H9 (cell line): ENCODE results near the gene ERAL1. TPM values are rescaled to one million over a fixed set of nuclear protein-coding genes. Genes with fewer than 3 reads are reported as not detected.

Experiments used
- DNase-seq: peaks from one replicate; pipeline ENCODE4 v3.0.0-alpha.2; 2017
- H2AFZ ChIP-seq: one replicate; pipeline ENCODE4 v1.6.1; 2013; ENCODE audit warnings: mild to moderate bottlenecking, low read length, control low read depth, moderate library complexity
- H2AK5ac ChIP-seq: 2 replicates; pipeline ENCODE4 v1.6.1; 2013; ENCODE audit warnings: low read length, control low read depth, mixed read lengths; ENCODE audit not compliant: insufficient read length
- H2BK120ac ChIP-seq: one replicate; pipeline ENCODE4 v1.6.1; 2013; ENCODE audit warnings: low read depth, mild to moderate bottlenecking, low read length, control low read depth, inconsistent platforms; ENCODE audit not compliant: poor library complexity, severe bottlenecking
- H2BK12ac ChIP-seq: 2 replicates; pipeline ENCODE4 v1.6.1; 2013; ENCODE audit warnings: low read length, control low read depth, mixed read lengths, low read depth; ENCODE audit not compliant: insufficient read length
- H2BK15ac ChIP-seq: 2 replicates; pipeline ENCODE4 v1.6.1; 2013; ENCODE audit warnings: low read depth, low read length, control low read depth
- H2BK20ac ChIP-seq: one replicate; pipeline ENCODE4 v1.6.1; 2013; ENCODE audit warnings: low read depth, mild to moderate bottlenecking, low read length, control low read depth, inconsistent platforms; ENCODE audit not compliant: poor library complexity, severe bottlenecking
- H2BK5ac ChIP-seq: 2 replicates; pipeline ENCODE4 v1.6.1; 2013; ENCODE audit warnings: low read length, control low read depth, mixed read lengths; ENCODE audit not compliant: insufficient read length
- H3K14ac ChIP-seq: 2 replicates; pipeline ENCODE4 v1.6.1; 2013; ENCODE audit warnings: low read length, control low read depth; ENCODE audit not compliant: insufficient read depth
- H3K18ac ChIP-seq: 2 replicates; pipeline ENCODE4 v1.6.1; 2013; ENCODE audit warnings: low read depth, mild to moderate bottlenecking, mixed read lengths, low read length, control low read depth; ENCODE audit not compliant: insufficient read length
- H3K23ac ChIP-seq: 2 replicates; pipeline ENCODE4 v1.6.1; 2013; ENCODE audit warnings: low read length, control low read depth, mixed read lengths, low read depth; ENCODE audit not compliant: insufficient read length
- H3K23me2 ChIP-seq: 2 replicates; pipeline ENCODE4 v1.6.1; 2013; ENCODE audit warnings: low read depth, mild to moderate bottlenecking, mixed read lengths, low read length, control low read depth; ENCODE audit not compliant: insufficient read length, poor library complexity, severe bottlenecking
- H3K27ac ChIP-seq: 2 replicates; pipeline ENCODE4 v1.5.1; 2013; ENCODE audit warnings: low read length, control low read depth, mixed read lengths, low read depth; ENCODE audit not compliant: insufficient read length
- H3K27me3 ChIP-seq: 2 replicates; pipeline ENCODE4 v1.6.1; 2013; ENCODE audit warnings: low read length, control low read depth, inconsistent platforms; ENCODE audit not compliant: insufficient read depth
- H3K4ac ChIP-seq: 2 replicates; pipeline ENCODE4 v1.6.1; 2013; ENCODE audit warnings: low read depth, mild to moderate bottlenecking, control low read depth, inconsistent platforms, low read length, moderate library complexity
- H3K4me1 ChIP-seq: 2 replicates; pipeline ENCODE4 v1.6.1; 2013; ENCODE audit warnings: low read length, control low read depth, inconsistent platforms; ENCODE audit not compliant: insufficient read depth
- H3K4me2 ChIP-seq: 2 replicates; pipeline ENCODE4 v1.6.1; 2013; ENCODE audit warnings: low read length, control low read depth, mixed read lengths; ENCODE audit not compliant: insufficient read length, insufficient read depth
- H3K56ac ChIP-seq: 2 replicates; pipeline ENCODE4 v1.6.1; 2013; ENCODE audit warnings: low read depth, mild to moderate bottlenecking, mixed read lengths, low read length, control low read depth; ENCODE audit not compliant: insufficient read length
- H3K79me1 ChIP-seq: 2 replicates; pipeline ENCODE4 v1.6.1; 2013; ENCODE audit warnings: low read depth, mild to moderate bottlenecking, moderate library complexity, low read length, control low read depth, inconsistent platforms; ENCODE audit not compliant: insufficient read depth, poor library complexity, severe bottlenecking
- H3K79me2 ChIP-seq: 2 replicates; pipeline ENCODE4 v1.6.1; 2013; ENCODE audit warnings: low read length, control low read depth, inconsistent platforms; ENCODE audit not compliant: insufficient read depth
- H3K9ac ChIP-seq: 2 replicates; pipeline ENCODE4 v1.6.1; 2013; ENCODE audit warnings: low read length, control low read depth, mixed read lengths; ENCODE audit not compliant: insufficient read length; ENCODE audit errors: extremely low read depth
- H3K9me3 ChIP-seq: one replicate; pipeline ENCODE4 v1.6.1; 2013; ENCODE audit warnings: low read depth, low read length, inconsistent platforms; ENCODE audit not compliant: control insufficient read depth
- H3T11ph ChIP-seq: one replicate; pipeline ENCODE4 v1.6.1; 2013; ENCODE audit warnings: mild to moderate bottlenecking, low read length, control low read depth, inconsistent platforms
- H4K20me1 ChIP-seq: one replicate; pipeline ENCODE4 v1.6.1; 2013; ENCODE audit not compliant: control insufficient read depth, insufficient read length, insufficient read depth
- H4K5ac ChIP-seq: 2 replicates; pipeline ENCODE4 v1.6.1; 2013; ENCODE audit warnings: low read depth, mild to moderate bottlenecking, mixed read lengths, low read length, control low read depth; ENCODE audit not compliant: insufficient read length
- H4K8ac ChIP-seq: replicated peaks from 2 replicates; pipeline ENCODE4 v1.6.1; 2013; ENCODE audit warnings: low read length, control low read depth, mixed read lengths, low read depth; ENCODE audit not compliant: insufficient read length
- H4K91ac ChIP-seq: 2 replicates; pipeline ENCODE4 v1.6.1; 2013; ENCODE audit warnings: low read depth, mild to moderate bottlenecking, moderate library complexity, mixed read lengths, low read length, control low read depth; ENCODE audit not compliant: insufficient read length
- H3K27ac Mint-ChIP-seq, 3 experiments: 2 replicates in 2 of 3; 3 replicates in 1 of 3; pipeline ENCODE4 v1.8.0; 2020 to 2021; ENCODE audit warnings: mixed read lengths in 3 of 3, mild to moderate bottlenecking in 1 of 3, moderate library complexity in 1 of 3
- H3K27me3 Mint-ChIP-seq: 2 replicates; pipeline ENCODE4 v1.8.0; 2021; ENCODE audit warnings: low read depth, mild to moderate bottlenecking, moderate library complexity, mixed read lengths
- H3K36me3 Mint-ChIP-seq, 3 experiments: 2 replicates in 2 of 3; 3 replicates in 1 of 3; pipeline ENCODE4 v1.8.0; 2020 to 2021; ENCODE audit warnings: low read depth in 3 of 3, mixed read lengths in 3 of 3; ENCODE audit not compliant: insufficient read depth in 1 of 3
- H3K4me1 Mint-ChIP-seq, 2 experiments: 2 replicates each; pipeline ENCODE4 v1.8.0; 2020; ENCODE audit warnings: mixed read lengths in 2 of 2
- H3K4me3 Mint-ChIP-seq, 2 experiments: 2 replicates in 1 of 2; 3 replicates in 1 of 2; pipeline ENCODE4 v1.8.0; 2020 to 2021; ENCODE audit warnings: mild to moderate bottlenecking in 2 of 2, mixed read lengths in 2 of 2, moderate library complexity in 1 of 2
- H3K9me3 Mint-ChIP-seq, 2 experiments: 2 replicates in 1 of 2; 3 replicates in 1 of 2; pipeline ENCODE4 v1.8.0; 2020; ENCODE audit warnings: mild to moderate bottlenecking in 2 of 2, mixed read lengths in 2 of 2, moderate library complexity in 1 of 2
- WGBS: extraction: QIAGEN DNeasy Blood & Tissue Kit; methylation state at CpG from one replicate; pipeline ENCODE4 v1.1.7; 2013; ENCODE audit warnings: missing lambda C conversion rate, low lambda C conversion rate, mixed read lengths; ENCODE audit not compliant: insufficient read length; ENCODE audit errors: extremely low coverage; 5-methylcytosine and 5-hydroxymethylcytosine counted together
- long read RNA-seq: library from polyadenylated mRNA; unstranded; transcript quantifications from one replicate; pipeline ENCODE4 v2.0.0, GENCODE V29; 2020
- total RNA-seq: library from RNA; stranded (reverse); gene quantifications from 2 replicates; pipeline ENCODE4 v1.2.1, GENCODE V29; 2021
- TF ChIP-seq, protein P1 (sequence below): fragments of 200-600 bp; sonication (generic); conservative IDR thresholded peaks from 3 replicates; pipeline ENCODE4 v1.8.0; 2021; ENCODE audit warnings: antibody characterized with exemption, mild to moderate bottlenecking

Gene ERAL1
- total RNA-seq: 61.7 and 67.8 TPM in 2 replicates
- long read RNA-seq, transcript ERAL1-201 (10 exons, 1,925 nt): major isoform, 608 of 704 reads
- long read RNA-seq, partial matches to known transcripts: 4 of 704 reads
- long read RNA-seq, other reads (novel, unspliced or antisense): 92 of 704 reads

DNA sequence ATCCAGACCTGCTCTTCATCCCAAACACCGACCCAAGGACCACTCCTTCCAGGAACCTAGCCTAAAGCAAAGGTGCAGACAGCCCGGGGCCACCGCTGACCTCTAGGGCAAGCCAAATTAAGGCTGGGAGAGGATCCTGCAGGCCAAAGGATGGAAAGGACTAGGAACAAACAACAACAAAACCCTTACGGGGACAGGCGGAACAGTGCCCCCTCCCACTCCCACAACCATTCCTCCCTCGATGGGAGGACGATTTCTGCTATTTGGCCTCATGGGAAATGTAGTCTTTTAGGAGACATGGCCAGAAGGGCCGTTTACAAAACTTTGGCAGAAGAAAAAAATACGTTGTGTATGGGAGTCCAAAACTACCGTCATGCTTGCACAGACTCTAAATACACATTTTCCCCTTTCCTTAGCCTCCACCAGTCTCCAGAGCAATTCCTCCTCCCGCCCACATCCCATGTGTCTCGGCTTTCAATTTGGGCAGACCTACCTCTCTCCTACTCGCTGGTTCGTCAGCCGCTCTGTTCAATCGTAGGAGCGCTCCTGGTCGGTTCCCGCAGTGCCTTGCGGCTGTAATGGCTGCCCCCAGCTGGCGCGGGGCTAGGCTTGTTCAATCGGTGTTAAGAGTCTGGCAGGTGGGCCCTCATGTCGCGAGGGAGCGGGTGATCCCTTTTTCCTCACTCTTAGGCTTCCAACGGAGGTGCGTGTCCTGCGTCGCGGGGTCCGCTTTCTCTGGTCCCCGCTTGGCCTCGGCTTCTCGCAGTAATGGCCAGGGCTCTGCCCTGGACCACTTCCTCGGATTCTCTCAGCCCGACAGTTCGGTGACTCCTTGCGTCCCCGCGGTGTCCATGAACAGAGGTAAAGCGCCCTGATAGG is at the start of gene ERAL1:
TSS of gene ERAL1 (plus strand) at position 560 of the 879 bp plus-strand sequence. CDS start at position 579, 19 bp downstream.
- H2AFZ ChIP-seq: peak within 1 kb of the TSS; percentile 90
- no peak within 1 kb of the TSS for H2AK5ac ChIP-seq
- DNase-seq: peak; percentile 94
- peak within 1 kb of the TSS; percentile 47 for H2BK12ac ChIP-seq
- peak within 1 kb of the TSS; percentile 79 for H4K5ac ChIP-seq
- no peaks in the 10 kb centered on the region for H3K27me3 Mint-ChIP-seq
- H3K79me1 ChIP-seq: no peaks in the 10 kb centered on the region
- H3K27me3 ChIP-seq: no peaks in the 10 kb centered on the region
- peaks cover 6 to 8% of the 10 kb centered on the region in 2 experiments for H3K4me1 Mint-ChIP-seq
- H3K9me3 ChIP-seq: no peaks in the 10 kb centered on the region
- H3K4me3 Mint-ChIP-seq: peak within 1 kb of the TSS; percentile 82 to 89
- H4K91ac ChIP-seq: no peak within 1 kb of the TSS
- H3K9ac ChIP-seq: peak within 1 kb of the TSS; percentile 82
- peak within 1 kb of the TSS; percentile 84 for H3K18ac ChIP-seq
- no peaks in the 10 kb centered on the region for H3K9me3 Mint-ChIP-seq
- no peak within 1 kb of the TSS for H3K27ac ChIP-seq
- H3K23ac ChIP-seq: no peak within 1 kb of the TSS
- no CpG with 5 or more reads among the region's 42 CpGs for WGBS
- H3T11ph ChIP-seq: no peak within 1 kb of the TSS
- H2BK20ac ChIP-seq: no peak within 1 kb of the TSS
- TF ChIP-seq, protein P1, sequence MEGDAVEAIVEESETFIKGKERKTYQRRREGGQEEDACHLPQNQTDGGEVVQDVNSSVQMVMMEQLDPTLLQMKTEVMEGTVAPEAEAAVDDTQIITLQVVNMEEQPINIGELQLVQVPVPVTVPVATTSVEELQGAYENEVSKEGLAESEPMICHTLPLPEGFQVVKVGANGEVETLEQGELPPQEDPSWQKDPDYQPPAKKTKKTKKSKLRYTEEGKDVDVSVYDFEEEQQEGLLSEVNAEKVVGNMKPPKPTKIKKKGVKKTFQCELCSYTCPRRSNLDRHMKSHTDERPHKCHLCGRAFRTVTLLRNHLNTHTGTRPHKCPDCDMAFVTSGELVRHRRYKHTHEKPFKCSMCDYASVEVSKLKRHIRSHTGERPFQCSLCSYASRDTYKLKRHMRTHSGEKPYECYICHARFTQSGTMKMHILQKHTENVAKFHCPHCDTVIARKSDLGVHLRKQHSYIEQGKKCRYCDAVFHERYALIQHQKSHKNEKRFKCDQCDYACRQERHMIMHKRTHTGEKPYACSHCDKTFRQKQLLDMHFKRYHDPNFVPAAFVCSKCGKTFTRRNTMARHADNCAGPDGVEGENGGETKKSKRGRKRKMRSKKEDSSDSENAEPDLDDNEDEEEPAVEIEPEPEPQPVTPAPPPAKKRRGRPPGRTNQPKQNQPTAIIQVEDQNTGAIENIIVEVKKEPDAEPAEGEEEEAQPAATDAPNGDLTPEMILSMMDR: no peak
- H3K27ac Mint-ChIP-seq: peak within 1 kb of the TSS; percentile 65 to 93 (median 72)
- no peak within 1 kb of the TSS for H2BK15ac ChIP-seq
- H3K56ac ChIP-seq: no peak within 1 kb of the TSS
- H4K20me1 ChIP-seq: no peaks in the 10 kb centered on the region
- peaks cover 22 to 33% (median 30%) of the 10 kb centered on the region in 3 experiments for H3K36me3 Mint-ChIP-seq
- H3K4me2 ChIP-seq: peak within 1 kb of the TSS; percentile 57
- no peaks in the 10 kb centered on the region; the same call in 1 of the 2 replicates for H3K4me1 ChIP-seq
- peak within 1 kb of the TSS; percentile 86 for H3K14ac ChIP-seq
- H2BK120ac ChIP-seq: no peak within 1 kb of the TSS
- peaks cover 3% of the 10 kb centered on the region for H3K23me2 ChIP-seq
- H2BK5ac ChIP-seq: no peak within 1 kb of the TSS
- H3K79me2 ChIP-seq: no peaks in the 10 kb centered on the region
- no peak within 1 kb of the TSS for H4K8ac ChIP-seq
- no peak within 1 kb of the TSS for H3K4ac ChIP-seq
